ENCODE results near the gene SLC35E3.

The SLC35E3 gene

DNA sequence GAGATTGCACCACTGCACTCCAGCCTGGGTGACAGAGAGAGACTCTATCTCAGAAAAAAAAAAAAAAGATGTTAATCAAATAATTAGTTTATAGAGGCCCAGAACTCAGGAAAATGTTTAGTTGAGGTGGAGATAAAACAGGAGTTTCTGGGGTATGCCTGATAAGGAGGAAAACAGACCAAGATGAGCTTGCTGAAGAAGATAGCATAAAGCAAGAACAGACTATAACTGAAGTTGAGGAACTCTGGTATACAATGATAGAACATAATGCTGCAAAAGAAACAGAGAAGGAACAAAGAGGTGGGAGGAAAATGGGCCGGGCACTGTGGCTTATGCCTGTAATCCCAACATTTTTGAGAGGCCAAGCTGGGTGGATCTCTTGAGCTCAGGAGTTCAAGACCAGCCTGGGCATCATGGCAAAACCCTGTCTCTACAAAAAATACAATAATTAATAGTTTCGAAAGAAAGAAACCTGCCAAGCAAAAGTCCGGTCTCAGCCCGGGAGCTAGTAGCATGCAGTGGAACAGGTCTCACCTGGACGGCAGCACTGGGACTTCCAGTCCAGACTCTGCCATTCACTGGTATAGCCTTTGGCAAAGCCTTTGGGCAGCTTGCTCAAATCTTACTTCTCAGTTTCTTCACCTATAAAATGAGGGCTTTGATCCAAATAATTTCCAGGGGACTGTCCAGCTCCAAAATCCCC lies 25.4 kb downstream of the SLC35E3 start:
- DNase-seq = no peak

DNA sequence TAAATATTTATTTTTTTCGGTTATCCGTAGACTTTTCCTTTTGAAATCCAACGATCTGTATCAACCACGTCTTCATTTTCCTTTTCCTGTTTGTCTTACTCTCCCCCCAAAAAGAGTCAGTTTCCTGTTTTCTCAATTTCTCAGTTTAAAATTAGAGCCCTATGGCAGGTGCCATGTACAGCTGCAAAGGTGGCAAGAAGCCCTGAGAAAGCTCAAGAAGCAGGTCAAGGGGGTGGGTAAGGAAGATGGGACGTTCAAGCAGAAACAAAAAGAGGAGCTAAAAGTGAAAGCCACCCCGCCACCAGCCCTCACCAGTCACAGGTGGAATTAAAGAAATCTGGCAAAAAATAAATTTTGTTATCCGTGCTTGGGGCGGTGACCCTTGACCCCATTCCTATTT lies 26.7 kb downstream of the SLC35E3 start:
- no peak for DNase-seq

DNA sequence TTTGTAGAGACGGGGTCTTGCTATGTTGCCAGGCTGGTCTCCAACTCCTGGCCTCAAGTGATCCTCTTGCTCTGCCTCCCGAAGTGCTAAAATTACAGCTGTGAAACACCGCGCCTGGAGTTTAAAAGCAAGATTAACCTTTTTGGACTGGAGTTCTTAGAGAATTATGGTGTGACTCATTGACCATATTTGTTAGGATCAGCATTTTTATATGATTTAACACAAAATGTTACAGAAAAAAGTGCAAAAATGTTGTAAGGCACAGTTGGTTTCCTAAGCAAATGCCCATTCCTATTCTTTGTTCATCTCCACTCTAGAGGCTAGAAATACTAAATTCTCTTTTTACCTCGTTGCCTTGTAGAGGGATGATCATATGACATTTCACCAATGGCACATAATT lies 27.6 kb downstream of the SLC35E3 start:
- no peak for DNase-seq

DNA sequence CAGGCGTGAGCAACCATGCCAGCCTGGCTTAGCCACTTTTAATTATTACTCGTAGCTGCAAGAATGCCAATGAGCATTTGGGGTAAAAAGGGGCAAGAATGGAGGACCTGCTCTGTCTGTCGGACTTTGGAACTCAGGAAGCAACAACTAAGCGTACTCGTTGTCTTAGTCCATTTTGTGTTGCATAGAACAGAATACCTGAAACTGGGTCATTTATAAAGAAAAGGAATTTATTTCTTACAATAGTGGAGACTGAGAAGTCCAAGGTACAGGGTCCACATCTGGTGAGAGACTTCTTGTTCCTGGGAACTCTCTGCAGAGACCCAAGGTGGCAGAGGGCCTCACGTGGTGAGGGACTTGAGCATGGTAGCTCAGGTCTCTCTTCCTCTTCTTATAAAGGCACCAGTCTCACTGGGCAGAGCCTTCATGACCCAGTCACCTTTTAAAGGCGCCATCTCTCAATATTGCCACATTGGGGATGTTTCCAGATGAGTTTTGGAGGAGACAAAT lies 29.2 kb downstream of the SLC35E3 start:
- DNase-seq = no peak

DNA sequence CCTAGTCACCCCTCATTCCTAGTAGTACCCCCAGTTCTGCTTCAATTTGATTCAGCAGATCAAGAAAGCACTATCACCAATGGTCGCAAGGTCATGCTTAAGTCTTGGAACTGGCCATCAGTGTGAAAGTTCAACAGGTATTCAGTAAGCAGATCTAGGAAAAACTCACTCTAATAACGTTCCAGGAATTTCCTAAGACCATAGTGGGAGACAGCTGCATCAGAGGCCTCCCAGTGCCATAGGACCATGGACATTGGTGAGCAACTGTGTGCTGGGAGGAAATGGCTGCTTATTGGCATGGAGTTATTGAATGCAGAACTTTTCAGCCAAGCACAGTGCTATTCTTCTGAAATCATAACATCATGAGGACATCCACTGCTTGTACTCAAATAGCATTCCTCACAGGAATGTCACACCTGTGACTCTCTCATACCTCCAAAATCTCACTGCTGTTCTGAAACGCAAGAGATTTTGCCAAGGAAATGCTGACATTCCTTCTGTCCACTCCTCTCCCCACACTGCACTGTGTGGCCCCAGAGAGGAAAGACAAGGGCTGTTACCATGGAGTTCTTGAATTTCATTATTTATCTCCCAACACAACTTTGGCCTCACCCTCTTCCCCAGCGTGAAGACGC lies 31.1 kb downstream of the SLC35E3 start:
- no peak for DNase-seq

DNA sequence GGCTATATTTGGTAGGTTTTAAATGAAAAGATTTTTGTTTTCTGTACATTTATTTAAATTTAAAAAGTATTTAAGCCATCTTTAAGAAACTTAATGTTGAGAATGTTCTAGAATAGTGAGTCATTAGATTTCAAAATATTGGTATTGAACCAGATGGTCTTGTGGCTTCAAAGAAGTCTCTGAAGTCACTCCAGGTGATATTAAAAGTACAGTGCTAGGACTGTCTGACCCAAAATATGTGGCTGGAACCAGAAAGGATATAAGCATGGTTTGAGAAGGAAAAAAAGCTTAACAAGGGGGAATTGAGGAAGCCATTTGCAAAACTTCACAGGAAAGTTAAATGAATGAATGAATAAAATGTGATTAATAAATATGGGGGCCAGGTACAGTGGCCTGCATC lies 33.3 kb downstream of the SLC35E3 start:
- no peak for DNase-seq

DNA sequence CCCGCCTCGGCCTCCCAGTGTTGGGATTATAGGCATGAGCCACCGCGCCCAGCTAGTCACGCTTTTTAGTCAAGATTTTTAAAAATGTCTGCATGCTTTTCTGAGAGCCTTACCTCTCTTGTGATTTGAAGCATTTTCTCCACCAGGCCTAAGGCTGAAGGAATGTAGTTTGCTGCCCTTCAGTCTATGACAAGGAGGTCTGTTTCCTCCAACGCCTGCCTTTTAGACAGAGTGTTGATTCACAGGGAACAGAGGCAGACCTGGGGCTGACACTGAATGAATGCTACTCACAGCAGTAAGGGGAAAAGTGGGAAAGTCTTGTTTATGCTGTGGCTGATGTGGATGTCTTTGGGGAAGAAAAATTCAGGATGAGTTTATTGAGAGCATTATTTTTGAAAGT lies 34.8 kb downstream of the SLC35E3 start:
- DNase-seq = no peak

DNA sequence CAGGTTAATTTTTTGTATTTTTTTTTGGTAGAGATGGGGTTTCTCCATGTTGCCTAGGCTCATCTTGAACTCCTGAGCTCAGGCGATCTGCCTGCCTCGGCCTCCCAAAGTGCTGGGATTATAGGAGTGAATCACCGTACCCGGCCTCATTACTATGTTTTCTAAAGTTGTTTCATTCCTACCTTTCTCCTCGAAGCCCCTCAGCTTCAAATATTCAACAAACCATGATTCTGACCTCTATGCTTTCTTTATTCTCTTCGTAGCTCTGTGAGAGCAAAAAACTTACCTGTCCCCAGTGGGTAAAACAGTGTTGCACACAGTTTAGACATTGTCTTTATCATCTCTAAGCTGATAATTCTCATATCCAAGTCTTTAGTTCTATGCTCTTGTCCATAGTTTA lies 35.8 kb downstream of the SLC35E3 start:
- no peak for DNase-seq

DNA sequence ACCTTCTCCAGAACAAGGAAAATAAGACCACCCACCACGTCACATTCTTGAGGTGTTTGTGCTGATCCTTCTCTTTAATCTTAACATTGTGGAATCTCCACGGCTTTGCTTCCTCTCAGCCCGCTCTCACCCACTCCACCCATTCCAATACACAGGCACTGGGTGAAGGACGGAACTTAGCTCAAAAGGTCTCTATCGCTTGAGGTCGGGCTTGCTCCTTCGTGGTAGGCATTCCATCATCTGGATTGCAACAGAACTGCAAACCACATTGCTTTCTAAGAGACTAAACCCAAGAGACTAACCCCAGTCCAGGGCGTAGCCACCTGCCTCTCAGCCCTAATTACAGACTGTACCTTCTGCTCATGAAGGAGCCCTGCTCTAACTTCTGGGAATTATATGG lies 38.0 kb downstream of the SLC35E3 start:
- DNase-seq = peak; percentile 3

DNA sequence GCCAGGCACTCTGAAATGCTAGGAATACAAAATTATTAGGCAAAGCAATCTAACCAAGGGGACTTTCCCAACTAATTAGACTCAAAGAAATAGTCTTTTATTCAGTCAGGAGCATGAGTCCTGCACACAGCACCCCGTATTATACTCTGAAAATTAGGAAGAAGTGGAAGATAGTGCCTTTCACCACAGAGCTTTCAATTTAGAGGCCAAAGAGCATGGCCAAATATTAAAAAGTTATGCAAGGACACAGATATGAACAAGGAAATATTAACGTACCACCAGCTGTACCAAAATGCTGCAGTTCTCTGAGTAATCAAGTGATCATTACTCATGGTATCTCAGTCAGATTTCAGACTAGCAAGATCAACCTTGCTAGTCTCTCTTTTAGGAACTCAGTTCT lies 39.4 kb downstream of the SLC35E3 start:
- no peak for DNase-seq

DNA sequence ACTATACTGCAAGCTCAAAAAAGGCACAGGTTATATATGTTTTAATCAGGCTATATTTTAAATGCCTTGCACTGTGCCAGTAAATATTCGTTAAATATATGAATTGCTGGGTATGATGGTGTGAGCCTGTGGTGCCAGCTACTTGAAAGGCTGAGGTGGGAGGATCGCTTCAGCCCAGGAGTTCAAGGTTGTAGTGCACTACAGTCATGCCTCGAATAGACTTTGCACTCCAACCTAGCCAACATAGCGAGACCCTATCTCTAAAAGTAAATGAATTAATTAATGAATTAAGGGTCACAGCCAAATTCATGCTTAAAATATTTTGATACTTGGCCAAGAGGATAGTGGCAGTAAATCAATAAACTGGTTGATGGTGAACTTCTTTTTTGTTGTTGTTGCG lies 39.8 kb downstream of the SLC35E3 start:
- no peak for DNase-seq

DNA sequence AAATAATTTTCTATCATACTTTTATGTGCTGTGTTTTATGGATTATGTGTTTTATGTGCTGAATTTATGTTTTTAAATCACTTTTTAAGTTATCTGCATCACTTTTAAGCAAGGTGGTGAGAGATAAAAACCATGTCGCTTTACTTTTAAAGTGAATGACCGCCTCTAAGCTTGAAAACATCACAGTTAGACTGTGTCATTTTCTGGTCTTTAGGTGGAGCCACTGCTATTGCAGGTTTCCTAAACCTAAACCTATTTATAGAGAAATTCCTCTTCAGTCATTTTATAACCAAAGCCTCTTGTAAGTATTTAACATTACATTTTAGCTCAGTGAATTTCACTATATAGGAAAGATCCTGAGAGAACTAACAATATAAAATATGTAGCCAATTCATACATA lies 41.0 kb downstream of the SLC35E3 start:
- no peak for DNase-seq

DNA sequence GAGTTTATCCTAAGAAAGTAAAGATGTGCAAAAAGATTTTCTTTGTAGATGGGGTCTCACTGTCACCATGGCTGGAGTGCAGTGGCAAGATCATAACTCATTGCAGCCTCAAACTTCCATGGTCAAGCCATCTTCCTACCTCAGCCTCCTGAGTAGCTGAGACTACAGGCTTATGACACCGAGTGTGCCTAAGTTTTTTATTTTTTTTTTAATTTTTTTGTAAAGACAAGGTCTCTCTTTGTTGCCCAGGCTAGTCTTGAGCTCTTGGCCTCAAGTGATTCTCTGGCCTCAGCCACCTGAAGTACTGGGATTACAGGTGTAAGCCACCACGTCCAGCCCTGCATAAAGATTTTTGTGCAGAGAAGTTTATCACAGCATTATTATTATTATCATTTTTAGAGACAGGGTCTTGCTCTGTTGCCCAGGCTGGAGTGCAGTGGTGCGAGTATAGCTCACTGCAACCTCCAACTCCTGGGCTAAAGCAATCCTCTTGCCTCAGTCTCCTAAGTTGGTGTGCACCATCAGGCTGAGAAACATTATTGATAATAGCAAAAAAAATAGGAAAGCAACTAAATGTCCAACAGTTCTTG lies 42.7 kb downstream of the SLC35E3 start:
- DNase-seq = no peak

DNA sequence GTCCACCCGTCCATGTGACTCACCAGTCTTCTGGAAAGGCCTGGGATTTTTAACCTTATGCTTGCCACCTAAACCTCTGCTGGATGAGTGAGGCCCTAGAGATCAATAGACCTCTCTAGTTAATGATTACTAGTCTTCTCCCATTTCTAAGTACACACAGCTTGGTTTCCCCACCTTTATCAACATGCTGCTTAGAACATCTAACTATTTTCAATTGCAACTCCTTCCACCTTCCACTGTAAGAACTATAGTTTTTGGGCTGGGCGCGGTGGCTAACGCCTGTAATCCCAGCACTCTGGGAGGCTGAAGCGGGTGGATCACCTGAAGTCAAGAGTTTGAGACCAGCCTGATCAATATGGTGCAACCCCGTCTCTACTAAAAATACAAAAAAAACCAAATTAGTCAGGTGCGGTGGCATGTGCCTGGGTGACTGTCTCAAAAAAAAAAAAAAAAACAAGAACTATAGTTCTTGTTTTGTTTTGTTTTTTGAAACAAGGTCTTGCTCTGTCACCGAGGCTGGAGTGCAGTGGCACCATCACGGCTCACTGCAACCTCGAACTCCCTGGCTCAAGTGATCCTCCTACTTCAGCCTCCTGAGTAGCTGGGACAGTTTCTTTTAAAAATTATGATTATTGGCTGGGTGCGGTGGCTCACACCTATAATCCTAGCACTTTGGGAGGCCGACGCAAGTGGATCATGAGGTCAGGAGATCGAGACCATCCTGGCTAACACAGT lies 43.3 kb downstream of the SLC35E3 start:
- DNase-seq = no peak

DNA sequence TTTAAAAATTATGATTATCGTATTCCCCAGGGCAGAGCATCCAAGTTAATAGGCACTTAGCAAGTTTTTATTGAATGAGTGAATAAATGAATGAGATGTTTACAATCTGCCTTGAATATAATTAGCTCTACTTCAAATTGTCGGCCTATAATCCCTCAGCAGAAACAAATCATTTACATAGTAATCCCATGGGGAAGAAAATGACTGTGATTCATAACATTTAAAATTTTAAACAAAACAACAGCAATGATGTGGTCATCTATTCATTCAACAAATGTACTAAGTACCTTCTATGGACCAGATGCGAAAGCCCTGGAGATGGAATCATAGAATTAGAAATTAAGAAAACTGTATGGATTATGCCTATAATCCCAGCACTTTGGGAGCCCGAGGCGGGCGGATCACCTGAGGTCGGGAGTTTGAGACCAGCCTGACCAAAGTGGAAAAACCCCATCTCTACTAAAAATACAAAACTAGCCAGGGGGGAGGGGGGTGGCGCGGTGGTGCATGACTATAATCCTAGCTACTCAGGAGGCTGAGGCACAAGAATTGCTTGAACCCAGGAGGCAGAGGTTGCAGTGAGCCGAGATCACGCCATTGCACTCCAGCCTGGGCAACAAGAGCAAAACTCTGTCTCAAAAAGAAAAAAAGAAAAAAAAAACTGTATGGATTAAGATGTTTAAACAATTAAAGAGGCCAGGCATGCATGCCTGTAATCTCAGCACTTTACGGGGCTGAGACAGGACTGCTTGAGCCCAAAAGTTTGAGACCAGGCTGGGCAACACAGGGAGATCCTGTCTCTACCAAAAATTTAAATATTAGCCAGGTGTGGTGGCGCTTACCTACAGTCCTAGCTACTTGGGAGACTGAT lies 44.3 kb downstream of the SLC35E3 start:
- DNase-seq = no peak

DNA sequence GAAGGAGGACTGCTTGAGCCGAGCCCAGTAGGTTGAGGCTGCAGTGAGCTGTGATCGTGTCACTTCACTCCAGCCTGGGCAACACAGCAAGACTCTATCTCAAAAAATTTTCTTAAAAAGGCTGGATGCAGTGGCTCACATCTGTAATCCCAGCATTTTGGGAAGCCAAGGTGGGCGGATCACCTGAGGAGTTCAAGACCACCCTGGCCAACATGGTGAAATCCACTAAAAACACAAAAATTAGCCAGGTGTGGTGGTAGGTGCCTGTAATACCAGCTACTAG lies 44.9 kb downstream of the SLC35E3 start:
- DNase-seq = no peak

DNA sequence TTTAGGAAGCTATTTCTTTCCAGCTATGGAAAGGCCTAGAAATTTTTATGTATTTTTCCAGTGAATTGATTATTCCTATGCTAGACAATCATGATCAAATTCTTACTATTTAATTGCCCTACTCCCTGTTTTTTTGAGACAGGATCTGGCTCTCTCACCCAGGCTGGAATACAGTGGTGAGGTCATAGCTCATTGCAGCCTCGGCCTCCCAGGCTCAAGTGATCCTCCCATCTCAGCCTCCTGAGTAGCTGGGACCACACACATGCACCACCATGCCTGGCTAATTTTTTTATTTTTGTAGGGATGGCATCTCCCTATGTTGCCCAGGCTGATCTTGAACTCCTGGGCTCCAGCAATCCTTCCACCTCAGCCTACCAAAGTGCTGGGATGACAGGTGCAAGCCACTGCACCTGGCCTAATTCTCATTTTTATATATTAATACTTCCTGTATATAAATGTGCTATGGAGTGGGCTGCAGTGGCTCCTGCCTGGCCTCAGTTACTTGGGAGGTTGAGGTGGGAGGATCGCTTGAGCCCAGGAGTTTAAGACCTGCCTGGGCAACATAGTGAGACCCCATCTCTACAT lies 46.0 kb downstream of the SLC35E3 start:
- no peak for DNase-seq

DNA sequence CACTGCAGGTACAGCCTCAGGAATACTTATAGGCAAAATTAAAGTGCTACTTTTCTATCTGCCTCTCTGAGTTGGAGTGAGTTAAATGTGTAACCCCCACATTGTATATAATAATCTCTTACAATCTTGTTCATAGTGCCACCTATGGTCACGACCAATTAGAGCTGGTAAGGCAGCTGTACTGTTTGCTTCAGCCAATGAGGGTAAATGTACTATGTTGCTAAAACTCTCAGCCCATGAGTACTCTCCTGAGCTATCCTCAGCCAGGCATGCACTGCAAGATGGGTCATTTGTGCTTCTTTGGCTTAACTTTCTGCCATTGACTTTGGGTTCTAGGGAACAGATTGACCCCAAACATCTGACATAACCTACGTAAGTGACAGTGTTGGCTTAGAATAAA lies 47.0 kb downstream of the SLC35E3 start:
- peak; percentile 65 for DNase-seq

DNA sequence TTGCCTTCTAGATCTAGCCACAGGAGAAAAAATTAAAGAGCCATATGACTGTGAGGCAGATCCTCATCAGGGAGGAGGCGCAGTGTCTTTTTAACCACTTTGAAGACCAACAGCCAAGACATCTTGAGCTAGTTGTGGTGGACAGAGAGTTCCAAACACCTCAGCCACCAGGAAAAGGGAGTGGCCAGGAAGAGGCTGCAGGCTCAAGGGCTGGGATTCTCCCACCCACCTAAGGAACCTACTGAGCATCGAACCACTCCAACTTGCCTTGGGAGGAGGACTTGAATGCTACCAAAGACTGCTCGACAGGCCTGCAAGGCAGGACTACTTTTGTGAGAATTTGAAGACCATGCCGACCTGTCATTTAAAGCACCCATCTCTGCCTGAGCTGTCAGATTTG lies 47.5 kb downstream of the SLC35E3 start:
- no peak for DNase-seq

DNA sequence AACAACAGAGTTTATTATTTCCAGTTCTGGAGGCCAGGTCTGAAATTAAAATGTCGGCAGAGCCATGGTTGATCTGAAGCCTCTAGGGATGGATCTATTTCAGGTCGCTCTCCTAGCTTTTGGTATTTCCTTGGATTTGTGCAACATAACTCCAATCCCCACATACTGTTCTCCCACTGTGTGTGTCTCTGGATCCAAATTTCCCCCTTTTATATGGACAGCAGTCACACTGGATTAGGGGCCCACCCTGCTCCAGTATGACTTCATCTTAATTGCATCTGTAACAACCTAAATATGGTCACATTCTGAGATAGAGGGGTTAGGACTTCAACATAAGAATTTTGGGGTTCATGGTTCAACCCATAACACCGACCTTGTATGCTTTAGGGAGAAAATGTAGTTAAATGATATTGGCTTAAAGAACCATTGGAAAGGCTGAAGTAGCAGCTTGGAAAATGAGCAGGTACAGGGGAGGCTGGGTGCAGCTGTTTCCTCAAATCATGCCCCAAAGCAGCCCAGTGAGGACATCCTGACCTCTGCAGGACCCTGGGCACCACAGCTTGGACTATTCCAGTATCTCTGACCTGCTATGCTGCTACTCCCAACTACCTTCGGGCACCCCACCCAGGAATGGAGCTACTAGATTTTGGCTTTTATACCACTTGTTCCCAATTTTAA lies 48.1 kb downstream of the SLC35E3 start:
- no peak for DNase-seq

DNA sequence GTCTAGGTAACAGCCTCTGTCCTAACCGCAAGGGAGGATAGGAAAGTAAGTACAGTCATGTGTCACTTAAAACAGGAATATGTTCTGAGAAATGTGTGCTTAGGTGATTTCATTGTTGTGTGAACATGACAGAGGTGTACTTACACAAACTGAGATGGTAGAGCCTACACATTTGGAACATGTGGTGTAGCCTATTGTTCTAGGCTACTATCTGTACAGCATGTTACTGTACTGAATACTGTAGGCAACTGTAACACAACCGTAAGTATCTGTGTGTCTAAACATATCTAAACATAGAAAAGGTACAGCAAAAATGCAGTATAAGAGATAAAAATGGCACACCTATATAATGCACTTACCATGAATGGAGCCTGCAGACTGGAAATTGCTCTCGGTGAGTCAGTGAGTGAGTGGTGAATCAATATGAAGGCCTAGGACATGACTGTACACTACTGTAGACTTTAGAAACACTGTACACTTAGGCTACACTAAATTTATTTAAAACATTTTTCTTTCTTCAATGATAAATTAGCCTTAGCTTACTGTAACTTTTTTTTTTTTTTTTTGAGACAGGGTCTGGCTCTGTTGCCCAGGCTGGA lies 48.8 kb downstream of the SLC35E3 start:
- no peak for DNase-seq

DNA sequence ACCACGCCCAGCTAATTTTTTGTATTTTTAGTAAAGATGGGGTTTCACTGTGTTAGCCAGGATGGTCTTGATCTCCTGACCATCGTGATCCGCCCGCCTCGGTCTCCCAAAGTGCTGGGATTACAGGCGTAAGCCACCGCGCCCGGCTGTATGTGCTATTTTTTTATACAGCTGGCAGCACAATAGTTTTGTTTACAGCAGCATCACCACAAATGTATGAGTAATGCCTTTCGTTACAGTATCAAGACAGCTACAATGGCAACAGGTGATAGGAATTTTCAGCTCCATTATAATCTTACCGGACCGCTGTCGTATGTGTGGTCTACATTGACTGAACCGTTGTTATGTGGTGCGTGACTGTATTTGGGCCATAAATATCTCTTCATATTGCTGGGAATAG lies 50.4 kb downstream of the SLC35E3 start:
- DNase-seq = no peak
